ENCODE results near the gene ST3GAL3.

GRCh38 chr1:43975249-43975961, 268.1 kb downstream of the ST3GAL3 start:
- TF ChIP-seq, protein P1, sequence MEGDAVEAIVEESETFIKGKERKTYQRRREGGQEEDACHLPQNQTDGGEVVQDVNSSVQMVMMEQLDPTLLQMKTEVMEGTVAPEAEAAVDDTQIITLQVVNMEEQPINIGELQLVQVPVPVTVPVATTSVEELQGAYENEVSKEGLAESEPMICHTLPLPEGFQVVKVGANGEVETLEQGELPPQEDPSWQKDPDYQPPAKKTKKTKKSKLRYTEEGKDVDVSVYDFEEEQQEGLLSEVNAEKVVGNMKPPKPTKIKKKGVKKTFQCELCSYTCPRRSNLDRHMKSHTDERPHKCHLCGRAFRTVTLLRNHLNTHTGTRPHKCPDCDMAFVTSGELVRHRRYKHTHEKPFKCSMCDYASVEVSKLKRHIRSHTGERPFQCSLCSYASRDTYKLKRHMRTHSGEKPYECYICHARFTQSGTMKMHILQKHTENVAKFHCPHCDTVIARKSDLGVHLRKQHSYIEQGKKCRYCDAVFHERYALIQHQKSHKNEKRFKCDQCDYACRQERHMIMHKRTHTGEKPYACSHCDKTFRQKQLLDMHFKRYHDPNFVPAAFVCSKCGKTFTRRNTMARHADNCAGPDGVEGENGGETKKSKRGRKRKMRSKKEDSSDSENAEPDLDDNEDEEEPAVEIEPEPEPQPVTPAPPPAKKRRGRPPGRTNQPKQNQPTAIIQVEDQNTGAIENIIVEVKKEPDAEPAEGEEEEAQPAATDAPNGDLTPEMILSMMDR (conservative IDR thresholded peaks at IDR 0.05) = no peak
- TF ChIP-seq ZFX (IDR thresholded peaks at IDR 0.05) = no peak

All from C4-2B (cell line).